ENCODE measurements around the gene SLCO2B1.

Gene SLCO2B1

DNA sequence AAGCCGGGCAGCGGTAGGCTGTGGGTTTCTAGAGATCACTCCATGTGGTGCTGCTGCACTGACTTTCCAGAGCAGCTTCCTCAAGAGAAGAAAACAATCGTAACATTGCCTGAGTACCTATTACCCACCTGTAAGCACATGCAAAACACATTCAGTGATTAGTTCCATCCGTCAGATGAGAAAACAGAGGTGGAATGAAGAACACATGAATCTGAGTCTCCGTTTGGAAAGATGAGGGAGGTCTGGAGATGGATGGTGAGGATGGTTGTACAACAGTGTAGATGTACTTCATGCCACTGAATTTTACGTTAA is 7.5 kb upstream of the SLCO2B1 start:
- in situ Hi-C loops (cut with HindIII; ENCODE audit: low sequenced_read_pairs), result no loop called here

DNA sequence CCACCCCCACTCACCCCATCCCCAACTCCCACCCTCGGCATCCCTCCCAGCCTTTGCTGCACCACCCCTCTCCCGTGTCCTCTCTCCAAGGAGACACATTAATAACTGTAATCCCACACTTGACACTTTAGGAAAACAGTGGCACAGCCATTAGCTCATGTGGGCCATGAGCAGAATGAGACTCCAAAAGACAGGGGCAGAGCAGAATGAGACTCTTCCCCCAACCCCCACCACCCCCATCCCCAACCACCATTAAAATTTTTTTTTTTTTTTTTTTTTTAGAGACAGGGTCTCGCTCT is 6.2 kb upstream of the SLCO2B1 start:
- in situ Hi-C loops (cut with HindIII; ENCODE audit: low sequenced_read_pairs), result no loop called here

GRCh38 chr11:75145196-75145971 is 5.5 kb upstream of the SLCO2B1 start:
- in situ Hi-C loops (cut with HindIII; ENCODE audit: low sequenced_read_pairs), result no loop called here

DNA sequence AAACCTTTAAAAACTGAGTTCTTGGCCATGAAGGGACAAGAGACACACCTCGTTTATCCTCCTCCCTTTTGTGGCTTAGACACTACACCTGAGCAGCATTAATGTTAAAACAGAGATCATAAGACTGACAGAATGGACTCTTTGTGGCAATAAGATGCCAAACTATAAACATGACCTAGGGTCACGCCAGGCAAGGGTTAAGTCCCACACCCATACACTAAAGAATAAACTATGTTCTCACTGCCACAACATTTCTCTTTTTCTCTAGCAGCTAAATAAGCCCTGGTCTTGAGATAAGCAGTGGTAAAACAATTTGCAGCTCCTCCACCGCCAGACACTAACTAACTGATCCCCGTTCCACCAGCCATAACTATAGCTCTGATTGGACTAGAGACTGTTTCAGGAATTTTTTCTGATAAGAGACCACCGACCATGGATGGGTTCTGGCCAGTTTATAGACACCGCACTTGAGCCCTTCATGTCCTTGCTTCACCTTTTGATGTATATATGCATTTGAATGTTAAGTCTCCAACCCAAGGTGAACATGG is 4.9 kb upstream of the SLCO2B1 start:
- in situ Hi-C loops (cut with HindIII; ENCODE audit: low sequenced_read_pairs), result no loop called here

- in situ Hi-C loops (cut with HindIII; ENCODE audit: low sequenced_read_pairs), result no loop called here
Observed at GRCh38 chr11:75146711-75147110, 4.2 kb upstream of the SLCO2B1 start.

DNA sequence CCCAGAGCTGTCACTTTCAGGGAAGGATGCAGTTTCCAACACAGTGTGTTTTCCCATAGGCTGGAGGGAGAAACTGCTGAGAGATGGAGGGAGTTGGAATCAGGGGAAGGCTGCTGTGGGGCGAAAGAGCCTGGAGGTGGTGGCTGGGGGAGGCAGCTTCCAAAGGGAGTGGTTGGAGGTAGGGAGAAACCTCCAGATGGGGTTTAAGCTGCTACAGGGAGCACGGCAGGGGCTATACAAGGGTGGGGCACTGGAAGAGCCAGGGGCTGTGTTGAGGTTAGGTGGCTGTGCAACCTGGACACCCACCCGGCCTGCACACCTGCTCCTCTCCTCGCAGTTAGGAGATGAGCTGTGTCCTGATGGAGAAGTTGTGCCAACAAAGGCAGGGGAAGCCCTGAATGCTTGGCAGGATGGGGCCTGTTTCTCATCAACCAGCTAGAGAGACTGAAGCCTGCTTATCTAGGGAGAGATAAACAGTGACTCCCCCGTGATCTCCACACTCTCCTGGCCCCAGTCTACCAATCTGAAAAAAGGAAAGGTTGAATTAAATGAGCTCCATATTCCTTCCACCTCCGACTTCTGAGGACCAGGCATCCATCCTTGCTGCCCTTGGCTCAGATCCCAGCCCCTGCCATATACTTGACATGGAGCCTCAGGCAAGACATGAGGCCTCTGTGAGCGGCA is 3.6 kb upstream of the SLCO2B1 start:
- in situ Hi-C loops (cut with HindIII; ENCODE audit: low sequenced_read_pairs), result no loop called here

DNA sequence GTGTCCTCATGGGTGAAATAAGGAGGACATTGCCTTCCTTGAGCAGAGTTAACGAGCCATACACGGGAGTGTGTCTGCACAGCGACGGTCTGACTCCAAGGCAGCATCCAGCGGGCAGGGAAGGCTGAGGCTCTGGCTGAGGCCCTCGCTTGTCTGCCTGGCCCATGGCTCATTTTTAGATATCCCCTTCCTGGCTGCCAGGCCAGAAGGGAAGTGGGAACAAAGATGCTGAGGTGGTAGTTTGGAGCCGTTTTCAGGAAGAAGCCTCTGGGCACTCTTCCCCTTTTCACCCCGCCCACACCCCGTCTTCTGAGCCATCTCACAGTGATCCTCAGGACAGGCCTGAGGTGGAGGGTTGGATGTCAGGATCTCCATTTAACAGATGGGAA is 3.0 kb upstream of the SLCO2B1 start:
- in situ Hi-C loops (cut with HindIII; ENCODE audit: low sequenced_read_pairs), result no loop called here

- in situ Hi-C loops (cut with HindIII; ENCODE audit: low sequenced_read_pairs), result no loop called here
Observed at GRCh38 chr11:75148436-75148983, 2.4 kb upstream of the SLCO2B1 start.

DNA sequence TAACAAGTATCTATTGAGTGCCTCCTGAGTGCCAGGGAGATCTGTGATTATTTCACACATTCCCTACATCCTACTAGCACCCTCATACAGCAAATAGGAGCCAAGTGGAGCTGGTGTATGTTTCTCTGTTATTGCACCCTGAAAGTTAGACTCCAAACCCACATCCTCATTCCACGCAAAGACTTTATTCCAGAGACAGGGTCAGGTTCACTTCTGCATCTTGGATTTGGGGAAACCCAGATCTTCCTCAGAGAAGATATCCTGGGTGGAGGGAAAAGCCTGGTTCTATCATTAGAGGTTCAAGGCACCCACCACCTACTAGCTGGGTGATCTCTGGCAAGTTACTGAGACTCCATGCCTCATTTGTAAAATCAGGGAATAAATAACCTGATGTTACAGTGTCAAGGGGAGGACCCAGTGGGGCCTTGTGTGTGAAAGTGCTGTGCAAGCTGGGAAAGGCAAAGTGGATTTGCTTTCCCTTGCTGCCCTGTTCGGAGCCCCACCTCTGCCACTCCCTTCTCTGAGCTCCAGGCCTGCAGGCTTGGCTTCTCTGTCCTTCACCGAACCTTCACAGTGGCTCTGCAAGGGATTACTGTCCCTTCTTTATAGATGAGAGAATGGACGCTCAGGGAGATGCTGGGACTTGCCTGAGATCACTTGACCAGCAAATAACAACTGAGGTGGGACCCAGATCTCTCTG is 991 bp upstream of the SLCO2B1 start:
- in situ Hi-C loops (cut with HindIII; ENCODE audit: low sequenced_read_pairs), result no loop called here

GRCh38 chr11:75151346-75152047 is 590 bp downstream of the SLCO2B1 start:
- in situ Hi-C loops (cut with HindIII; ENCODE audit: low sequenced_read_pairs), result no loop called here

DNA sequence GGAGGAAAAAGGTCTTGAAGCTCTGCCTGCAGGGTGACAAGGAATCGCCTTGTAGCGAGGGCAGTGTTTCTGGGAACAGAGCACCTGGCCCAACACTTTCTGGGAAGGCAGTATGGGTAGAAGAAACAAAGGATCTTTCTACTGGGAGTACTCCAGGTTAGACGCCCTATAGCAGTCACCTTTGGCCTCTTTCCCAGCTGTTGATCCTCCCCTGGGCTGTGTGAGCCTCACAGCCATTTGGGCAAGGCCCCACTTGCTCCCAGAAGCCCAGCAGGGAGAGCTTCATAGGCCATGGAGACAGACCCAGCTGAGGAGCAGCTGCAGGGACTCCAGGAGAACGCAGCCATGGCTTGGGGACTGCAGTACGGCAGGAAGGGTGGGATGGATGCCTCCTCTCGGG is 1.2 kb downstream of the SLCO2B1 start:
- in situ Hi-C loops (cut with HindIII; ENCODE audit: low sequenced_read_pairs), result no loop called here

GRCh38 chr11:75152651-75153427 is 1.9 kb downstream of the SLCO2B1 start:
- in situ Hi-C loops (cut with HindIII; ENCODE audit: low sequenced_read_pairs), result no loop called here

DNA sequence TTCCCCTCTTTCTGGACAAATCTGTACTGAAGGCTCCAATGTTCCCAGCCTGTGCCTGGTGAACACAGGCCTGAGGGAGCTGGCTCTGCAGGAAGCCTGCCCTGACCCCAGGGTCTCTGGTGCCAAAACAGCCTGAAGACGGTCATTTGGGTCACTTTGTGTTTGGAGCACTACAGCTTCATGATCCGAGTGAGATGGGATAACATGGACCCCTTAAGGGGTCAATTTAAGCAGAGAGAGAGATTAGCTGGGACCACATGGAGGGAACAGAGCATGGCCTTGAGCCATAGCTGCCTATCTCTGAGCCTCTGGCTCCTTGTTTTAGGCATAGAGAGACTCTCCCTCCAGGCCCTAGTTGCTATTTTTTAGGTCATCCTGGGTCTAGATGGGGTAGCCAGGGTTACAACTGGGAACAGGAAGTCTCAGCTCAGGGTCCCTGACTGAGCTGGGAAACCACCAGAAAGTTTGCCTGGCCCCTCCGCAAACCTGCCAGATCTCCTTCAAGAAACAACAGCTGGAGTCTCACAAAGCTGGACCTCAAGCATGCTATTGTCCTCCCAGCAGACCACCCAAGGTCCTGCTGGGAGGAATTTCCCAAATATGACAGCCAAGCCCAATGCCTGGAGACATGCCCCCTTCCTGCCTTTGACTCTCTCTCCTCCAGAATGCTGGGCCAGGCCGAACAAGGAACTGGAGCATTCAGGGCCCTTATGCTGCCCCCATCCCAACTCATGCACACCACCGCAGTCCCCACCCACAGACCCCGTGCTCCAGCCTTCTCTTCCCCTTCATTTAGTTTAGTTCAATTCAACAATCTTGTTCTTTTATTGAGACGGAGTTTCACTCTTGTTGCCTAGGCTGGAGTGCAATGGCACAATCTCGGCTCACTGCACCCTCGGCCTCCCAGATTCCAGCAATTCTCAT is 4.0 kb downstream of the SLCO2B1 start:
- in situ Hi-C loops (cut with HindIII; ENCODE audit: low sequenced_read_pairs), result no loop called here

- in situ Hi-C loops (cut with HindIII; ENCODE audit: low sequenced_read_pairs), result no loop called here
Observed at GRCh38 chr11:75155570-75156422, 4.9 kb downstream of the SLCO2B1 start.

DNA sequence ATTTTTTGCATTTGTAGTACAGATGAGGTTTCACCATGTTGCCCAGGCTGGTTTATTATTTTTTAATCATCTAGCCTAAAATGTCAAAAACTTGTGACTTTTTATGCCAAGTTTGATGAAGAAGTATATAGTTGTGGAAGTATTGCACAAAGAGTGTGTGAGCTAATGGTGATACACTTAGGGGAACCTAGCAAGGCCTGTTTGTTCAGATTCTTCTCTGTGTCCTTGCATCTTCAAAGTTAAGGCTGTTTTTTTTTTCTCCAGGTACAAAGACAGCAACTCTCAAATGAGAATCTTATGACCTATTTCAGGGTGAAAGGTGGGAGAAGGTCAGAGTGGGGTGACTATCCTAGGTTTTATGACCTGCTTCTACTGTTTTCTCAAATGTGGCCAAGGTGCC is 7.3 kb downstream of the SLCO2B1 start:
- in situ Hi-C loops (cut with HindIII; ENCODE audit: low sequenced_read_pairs), result no loop called here

- in situ Hi-C loops (cut with HindIII; ENCODE audit: low sequenced_read_pairs), result no loop called here
Observed at GRCh38 chr11:75158696-75159150, 7.8 kb downstream of the SLCO2B1 start.

- in situ Hi-C loops (cut with HindIII; ENCODE audit: low sequenced_read_pairs), result no loop called here
Observed at GRCh38 chr11:75159151-75159953, 8.4 kb downstream of the SLCO2B1 start.

All from DLD1 (cell line).